Activated effector memory CD4-positive, alpha-beta T cell treated with Interleukin-2 at 50 U/mL for 16 hours (primary cell): ENCODE measurements around the gene GAGE12J.
"Not testable (repeated sequence)": the region's sequence is repeated elsewhere in the genome, so short reads cannot be mapped to it uniquely, and the experiment has no call there.

Source experiments
- DNase-seq: peaks from one replicate; pipeline ENCODE4 v3.0.0-alpha.2; 2020

Gene GAGE12J

GRCh38 chrX:49321737-49322136 lies at the start of gene GAGE12J:
GAGE12J (plus strand) TSS chrX:49322037; CDS start chrX:49323194, 1,157 bp downstream.
- not testable (repeated sequence) for DNase-seq

GRCh38 chrX:49272421-49272820 lies 49.4 kb upstream of the GAGE12J start:
- no peak for DNase-seq

GRCh38 chrX:49273181-49273727 lies 48.6 kb upstream of the GAGE12J start:
- DNase-seq = peak; percentile 24

GRCh38 chrX:49276207-49276606 lies 45.6 kb upstream of the GAGE12J start:
- DNase-seq = no peak

- no peak for DNase-seq
Measured at GRCh38 chrX:49276671-49277534, 44.9 kb upstream of the GAGE12J start.

GRCh38 chrX:49277535-49277830 lies 44.4 kb upstream of the GAGE12J start:
- no peak for DNase-seq

GRCh38 chrX:49278081-49278480 lies 43.8 kb upstream of the GAGE12J start:
- DNase-seq = no peak

- no peak for DNase-seq
Measured at GRCh38 chrX:49282647-49283011, 39.2 kb upstream of the GAGE12J start.

GRCh38 chrX:49284212-49284611 lies 37.6 kb upstream of the GAGE12J start:
- DNase-seq = no peak

- no peak for DNase-seq
Measured at GRCh38 chrX:49286136-49286535, 35.7 kb upstream of the GAGE12J start.

GRCh38 chrX:49286581-49286980 lies 35.3 kb upstream of the GAGE12J start:
- DNase-seq = no peak

- DNase-seq = no peak
Measured at GRCh38 chrX:49287665-49288064, 34.2 kb upstream of the GAGE12J start.

GRCh38 chrX:49290215-49290614 lies 31.6 kb upstream of the GAGE12J start:
- no peak for DNase-seq

- peak; percentile 49 for DNase-seq
Measured at GRCh38 chrX:49291615-49292337, 30.1 kb upstream of the GAGE12J start.

- no peak for DNase-seq
Measured at GRCh38 chrX:49292400-49293362, 29.2 kb upstream of the GAGE12J start.

GRCh38 chrX:49299293-49299692 lies 22.5 kb upstream of the GAGE12J start:
- DNase-seq = not testable (repeated sequence)

- no peak for DNase-seq
Measured at GRCh38 chrX:49300703-49301102, 21.1 kb upstream of the GAGE12J start.

- no peak for DNase-seq
Measured at GRCh38 chrX:49303346-49303745, 18.5 kb upstream of the GAGE12J start, which contains the start of gene GAGE10. GAGE10 (plus strand) TSS chrX:49303646; CDS start chrX:49304860, 1,214 bp downstream.

GRCh38 chrX:49307775-49308174 lies 14.1 kb upstream of the GAGE12J start:
- not testable (repeated sequence) for DNase-seq

- DNase-seq = peak; percentile 7
Measured at GRCh38 chrX:49308604-49309269, 13.1 kb upstream of the GAGE12J start.

- no peak for DNase-seq
Measured at GRCh38 chrX:49309401-49309981, 12.3 kb upstream of the GAGE12J start.

GRCh38 chrX:49310371-49310770 lies 11.5 kb upstream of the GAGE12J start:
- DNase-seq = no peak
